Fibroblast of the conjunctiva (primary cell): ENCODE data around the gene ZNF837.
"Not testable (repeated sequence)": the region's sequence is repeated elsewhere in the genome, so short reads cannot be mapped to it uniquely, and the experiment has no call there.

Source experiments
- DNase-seq: peaks from one replicate; pipeline ENCODE4 v3.0.0-alpha.2; 2010; ENCODE audit warnings: low read depth

The ZNF837 gene

GRCh38 chr19:58395979-58396627 lies 15.3 kb upstream of the ZNF837 start:
- DNase-seq: no peak

GRCh38 chr19:58395220-58395978 lies 14.6 kb upstream of the ZNF837 start, which contains the start of gene RNF225:
RNF225 (plus strand) TSS chr19:58395656; CDS start chr19:58396090, 434 bp downstream.
- DNase-seq: no peak

- DNase-seq: no peak
Observed at GRCh38 chr19:58394821-58395219, 14.0 kb upstream of the ZNF837 start.

- DNase-seq: no peak
Observed at GRCh38 chr19:58393725-58394033, 12.8 kb upstream of the ZNF837 start.

GRCh38 chr19:58392945-58393724 lies 12.3 kb upstream of the ZNF837 start:
- no peak for DNase-seq

GRCh38 chr19:58388175-58388526 lies 7.3 kb upstream of the ZNF837 start:
- DNase-seq: no peak

- DNase-seq: no peak
Observed at GRCh38 chr19:58387338-58388174, 6.7 kb upstream of the ZNF837 start.

- peak; percentile 99 for DNase-seq
Observed at GRCh38 chr19:58386576-58387337, 5.9 kb upstream of the ZNF837 start, which contains the start of gene RPS5. RPS5 (plus strand) TSS chr19:58387269; CDS start chr19:58388138, 869 bp downstream.

GRCh38 chr19:58385891-58386575 lies 5.2 kb upstream of the ZNF837 start:
- no peak for DNase-seq

GRCh38 chr19:58385313-58385890 lies 4.6 kb upstream of the ZNF837 start:
- no peak for DNase-seq

- no peak for DNase-seq
Observed at GRCh38 chr19:58382997-58383603, 2.3 kb upstream of the ZNF837 start.

GRCh38 chr19:58381460-58382212 lies 806 bp upstream of the ZNF837 start:
- DNase-seq: no peak

GRCh38 chr19:58380037-58380661 lies 681 bp downstream of the ZNF837 start:
- DNase-seq: no peak

GRCh38 chr19:58379246-58379645 lies 1.6 kb downstream of the ZNF837 start:
- DNase-seq: no peak

GRCh38 chr19:58376724-58377123 lies 4.1 kb downstream of the ZNF837 start:
- not testable (repeated sequence) for DNase-seq

GRCh38 chr19:58374200-58374599 lies 6.6 kb downstream of the ZNF837 start:
- DNase-seq: no peak

- DNase-seq: no peak
Observed at GRCh38 chr19:58372311-58373133, 8.3 kb downstream of the ZNF837 start.
